PFSK-1 (cell line): Measurements from ENCODE around the gene KLF11.

ENCODE experiments used
- FOXP2 ChIP-seq: optimal IDR thresholded peaks from 2 replicates; pipeline ENCODE3; 2011; ENCODE audit warnings: borderline replicate concordance, control low read depth, inconsistent platforms; ENCODE audit not compliant: insufficient read depth; ENCODE audit errors: extremely low read length, extremely low read depth
- POLR2AphosphoS5 ChIP-seq: IDR thresholded peaks from 2 replicates; pipeline ENCODE4 v1.6.1; 2012; ENCODE audit warnings: low read depth, mild to moderate bottlenecking, control low read depth, low read length, moderate library complexity
- SIN3A ChIP-seq: IDR thresholded peaks from 2 replicates; pipeline ENCODE4 v1.6.1; 2012; ENCODE audit warnings: mild to moderate bottlenecking, low read length, moderate library complexity, borderline replicate concordance; ENCODE audit not compliant: insufficient read depth
- TAF1 ChIP-seq: IDR thresholded peaks from 2 replicates; pipeline ENCODE4 v1.6.1; 2012; ENCODE audit warnings: low read length, control low read depth, borderline replicate concordance; ENCODE audit not compliant: insufficient read depth
- TF ChIP-seq, protein P1 (sequence below), 2 experiments: IDR thresholded peaks; 2 replicates each; pipeline versions ENCODE4 v1.6.1 to v1.8.0; 2011 to 2012; ENCODE audit warnings: low read depth in 2 of 2, low read length in 2 of 2, control low read depth in 1 of 2, inconsistent platforms in 1 of 2, mild to moderate bottlenecking in 1 of 2, moderate library complexity in 1 of 2; ENCODE audit not compliant: insufficient read depth in 1 of 2

Gene KLF11

GRCh38 chr2:10019602-10020400 lies 23.5 kb upstream of the KLF11 start:
- TF ChIP-seq, protein P1, sequence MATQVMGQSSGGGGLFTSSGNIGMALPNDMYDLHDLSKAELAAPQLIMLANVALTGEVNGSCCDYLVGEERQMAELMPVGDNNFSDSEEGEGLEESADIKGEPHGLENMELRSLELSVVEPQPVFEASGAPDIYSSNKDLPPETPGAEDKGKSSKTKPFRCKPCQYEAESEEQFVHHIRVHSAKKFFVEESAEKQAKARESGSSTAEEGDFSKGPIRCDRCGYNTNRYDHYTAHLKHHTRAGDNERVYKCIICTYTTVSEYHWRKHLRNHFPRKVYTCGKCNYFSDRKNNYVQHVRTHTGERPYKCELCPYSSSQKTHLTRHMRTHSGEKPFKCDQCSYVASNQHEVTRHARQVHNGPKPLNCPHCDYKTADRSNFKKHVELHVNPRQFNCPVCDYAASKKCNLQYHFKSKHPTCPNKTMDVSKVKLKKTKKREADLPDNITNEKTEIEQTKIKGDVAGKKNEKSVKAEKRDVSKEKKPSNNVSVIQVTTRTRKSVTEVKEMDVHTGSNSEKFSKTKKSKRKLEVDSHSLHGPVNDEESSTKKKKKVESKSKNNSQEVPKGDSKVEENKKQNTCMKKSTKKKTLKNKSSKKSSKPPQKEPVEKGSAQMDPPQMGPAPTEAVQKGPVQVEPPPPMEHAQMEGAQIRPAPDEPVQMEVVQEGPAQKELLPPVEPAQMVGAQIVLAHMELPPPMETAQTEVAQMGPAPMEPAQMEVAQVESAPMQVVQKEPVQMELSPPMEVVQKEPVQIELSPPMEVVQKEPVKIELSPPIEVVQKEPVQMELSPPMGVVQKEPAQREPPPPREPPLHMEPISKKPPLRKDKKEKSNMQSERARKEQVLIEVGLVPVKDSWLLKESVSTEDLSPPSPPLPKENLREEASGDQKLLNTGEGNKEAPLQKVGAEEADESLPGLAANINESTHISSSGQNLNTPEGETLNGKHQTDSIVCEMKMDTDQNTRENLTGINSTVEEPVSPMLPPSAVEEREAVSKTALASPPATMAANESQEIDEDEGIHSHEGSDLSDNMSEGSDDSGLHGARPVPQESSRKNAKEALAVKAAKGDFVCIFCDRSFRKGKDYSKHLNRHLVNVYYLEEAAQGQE (IDR thresholded peaks at IDR 0.05; ENCODE audit: insufficient read depth in 1 of 2, low read depth in 2 of 2, low read length in 2 of 2): no peak
- TF ChIP-seq SIN3A (no peak), FOXP2 (no peak), TAF1 (no peak), POLR2AphosphoS5 (no peak)

- TF ChIP-seq TAF1 (no peak), POLR2AphosphoS5 (no peak), FOXP2 (no peak), SIN3A (no peak)
- TF ChIP-seq, protein P1 (IDR thresholded peaks at IDR 0.05; ENCODE audit: insufficient read depth in 1 of 2, low read depth in 2 of 2, low read length in 2 of 2): no peak
Measured at GRCh38 chr2:10022041-10022421, 21.3 kb upstream of the KLF11 start.

DNA sequence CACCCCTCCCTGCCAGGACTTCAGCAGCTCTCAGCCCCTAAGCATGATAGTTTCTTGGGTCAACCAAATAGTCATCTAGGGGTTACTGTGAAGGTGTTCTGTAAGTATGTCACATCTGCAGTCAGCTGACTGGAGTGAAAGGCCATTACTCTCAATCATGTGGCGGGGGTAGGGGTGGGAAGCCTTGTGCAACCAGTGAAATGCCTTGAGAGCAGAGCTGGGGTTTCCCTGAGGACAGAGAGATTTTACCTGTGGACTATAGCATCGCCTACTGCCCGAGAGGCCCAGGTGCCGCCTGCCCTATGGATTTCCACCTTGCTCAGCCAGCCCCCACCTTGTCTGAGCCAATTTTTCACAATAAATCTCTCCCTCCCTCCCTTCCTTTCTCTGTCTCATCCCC lies 20.9 kb upstream of the KLF11 start:
- TF ChIP-seq FOXP2: no peak
- TF ChIP-seq SIN3A: no peak
- TF ChIP-seq TAF1: no peak
- TF ChIP-seq POLR2AphosphoS5: no peak
- TF ChIP-seq, protein P1 (IDR thresholded peaks at IDR 0.05; ENCODE audit: insufficient read depth in 1 of 2, low read depth in 2 of 2, low read length in 2 of 2): no peak

GRCh38 chr2:10022966-10023662 lies 20.2 kb upstream of the KLF11 start:
- TF ChIP-seq TAF1 (no peak), SIN3A (no peak), POLR2AphosphoS5 (no peak), FOXP2 (no peak)
- TF ChIP-seq, protein P1 (IDR thresholded peaks at IDR 0.05; ENCODE audit: insufficient read depth in 1 of 2, low read depth in 2 of 2, low read length in 2 of 2): no peak
